GM21723 (cell line): ENCODE results near the gene EPB41.
"Not testable (repeated sequence)": the region's sequence is repeated elsewhere in the genome, so short reads cannot be mapped to it uniquely, and the experiment has no call there.

Experiments used
- ATAC-seq: cut with Tn5 transposase; IDR thresholded peaks from one replicate; pipeline ENCODE4 v1.9.1; 2021; ENCODE audit warnings: mild to moderate bottlenecking, moderate library complexity; ENCODE audit not compliant: unreplicated experiment

EPB41 gene

DNA sequence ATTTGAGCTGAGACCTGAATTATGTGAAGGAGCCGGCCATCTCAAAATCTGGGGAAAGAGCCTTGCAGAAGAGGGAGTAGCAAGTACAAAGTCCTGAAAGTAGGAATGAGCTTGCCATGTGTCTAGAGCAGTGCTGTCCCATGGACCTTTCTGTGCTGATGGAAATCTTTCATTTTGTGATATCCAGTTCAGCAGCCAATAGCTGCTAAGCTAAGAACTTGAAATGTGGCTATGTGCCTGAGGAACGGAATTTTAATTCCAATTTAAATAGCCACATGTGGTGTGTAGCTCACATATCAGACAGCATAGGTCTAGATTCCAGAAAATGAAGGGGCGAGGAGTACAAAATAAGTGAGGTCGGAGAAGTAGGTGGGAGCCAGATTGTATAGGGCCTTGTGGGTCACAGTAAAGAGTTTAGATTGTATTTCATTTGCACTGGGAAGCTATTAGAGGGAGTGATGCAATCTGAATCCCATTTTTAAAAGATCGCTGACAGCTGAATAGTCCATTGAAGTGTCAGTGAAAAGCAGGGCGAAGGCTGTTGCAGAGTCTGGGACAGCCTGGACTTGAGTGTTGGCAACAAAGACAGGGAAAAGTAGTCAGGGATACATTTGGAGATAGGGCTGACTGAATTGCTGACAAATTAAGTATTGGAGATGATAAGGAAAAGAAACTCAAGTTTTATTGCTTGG lies 129.1 kb downstream of the EPB41 start:
- no peak for ATAC-seq

DNA sequence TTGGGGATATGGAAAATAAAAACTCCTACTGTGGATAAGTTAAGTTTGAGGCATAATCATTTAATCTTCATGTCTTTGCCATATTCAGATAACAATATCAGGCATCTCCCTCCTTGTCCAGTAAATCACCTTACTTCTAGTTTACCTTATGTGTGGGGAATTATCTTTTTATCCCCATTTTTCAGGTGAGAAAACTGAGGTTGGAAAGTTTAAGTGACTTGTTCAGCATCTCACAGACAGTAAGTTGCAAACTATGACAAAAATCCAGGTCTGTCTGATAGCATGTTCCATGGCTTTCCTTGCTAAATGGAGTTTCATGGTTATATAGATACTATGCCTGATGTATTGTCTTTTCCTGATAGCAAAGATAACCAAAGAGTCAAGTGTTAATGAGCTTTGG lies 129.6 kb downstream of the EPB41 start:
- no peak for ATAC-seq

DNA sequence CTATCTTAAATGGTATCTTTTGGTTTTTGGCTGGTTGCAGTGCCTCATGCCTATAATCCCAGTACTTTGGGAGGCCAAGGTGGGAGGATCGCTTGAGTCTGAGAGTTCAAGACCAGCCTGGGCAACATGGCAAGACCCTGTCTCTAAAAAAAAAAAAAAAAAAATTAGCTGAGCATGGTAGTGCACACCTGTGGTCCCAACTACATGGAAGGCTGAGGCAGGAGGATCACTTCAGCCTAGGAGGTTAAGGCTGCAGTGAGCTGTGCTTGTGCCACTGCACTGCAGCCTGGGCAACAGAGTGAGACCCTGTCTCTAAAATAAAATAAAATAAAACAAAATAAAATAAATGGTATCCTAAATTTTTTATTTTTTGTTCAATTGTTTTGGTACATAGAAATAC lies 131.3 kb downstream of the EPB41 start:
- ATAC-seq, result not testable (repeated sequence)

DNA sequence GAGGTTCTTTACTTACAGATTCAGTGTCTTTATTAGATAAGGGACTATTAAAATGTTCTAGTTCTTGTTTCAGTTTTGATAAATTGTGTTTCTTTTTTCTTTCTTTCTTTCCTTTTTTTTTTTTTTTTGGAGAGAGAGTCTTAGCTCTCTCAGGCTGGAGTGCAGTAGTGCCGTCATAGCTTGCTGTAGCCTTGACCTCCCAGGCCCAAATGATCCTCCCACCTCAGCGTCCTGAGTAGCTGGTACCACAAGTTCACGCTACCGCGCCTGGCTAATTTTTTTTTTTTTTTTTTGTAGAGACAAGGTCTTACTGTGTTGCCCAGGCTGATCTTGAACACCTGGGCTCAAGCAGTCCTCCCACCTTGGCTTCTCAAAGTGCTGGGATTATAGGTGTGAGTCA lies 132.8 kb downstream of the EPB41 start:
- ATAC-seq, result no peak

DNA sequence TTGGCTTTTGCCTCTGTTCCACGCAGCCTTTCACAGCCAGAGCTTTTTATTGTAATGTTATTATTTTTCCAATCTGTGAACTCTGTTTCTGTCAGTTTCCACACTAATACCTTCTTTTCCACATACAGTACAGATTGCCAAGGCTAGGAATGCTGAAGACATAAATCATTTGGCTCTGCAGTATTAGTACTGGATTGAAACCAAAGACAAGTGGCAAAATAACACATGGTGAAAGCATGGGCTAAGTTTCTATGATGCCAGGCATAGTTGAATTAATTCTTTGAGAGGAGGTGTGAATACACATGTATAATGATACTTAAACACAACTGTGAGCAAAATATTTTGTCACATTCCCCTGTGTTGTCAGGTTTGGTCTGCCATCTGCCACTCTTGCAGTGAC lies 135.8 kb downstream of the EPB41 start:
- no peak for ATAC-seq

DNA sequence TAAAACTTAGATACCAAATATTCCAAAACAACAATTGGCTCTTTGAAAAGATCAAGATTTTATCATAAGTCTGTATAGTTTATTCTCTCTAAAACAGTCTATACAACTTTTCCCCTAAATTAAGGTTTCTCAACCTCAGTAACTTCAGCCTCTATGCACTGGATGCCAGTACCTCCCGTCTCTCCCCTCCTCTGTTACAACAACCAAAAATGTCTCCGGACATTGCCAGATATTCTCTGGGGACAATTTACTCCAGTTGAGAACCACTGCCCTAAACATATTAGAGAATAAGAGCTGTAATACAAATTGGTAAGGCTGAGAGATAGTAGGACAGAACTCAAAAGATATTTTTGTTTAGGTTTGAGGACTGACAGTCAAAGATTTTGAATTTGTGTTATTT lies 137.7 kb downstream of the EPB41 start:
- no peak for ATAC-seq

DNA sequence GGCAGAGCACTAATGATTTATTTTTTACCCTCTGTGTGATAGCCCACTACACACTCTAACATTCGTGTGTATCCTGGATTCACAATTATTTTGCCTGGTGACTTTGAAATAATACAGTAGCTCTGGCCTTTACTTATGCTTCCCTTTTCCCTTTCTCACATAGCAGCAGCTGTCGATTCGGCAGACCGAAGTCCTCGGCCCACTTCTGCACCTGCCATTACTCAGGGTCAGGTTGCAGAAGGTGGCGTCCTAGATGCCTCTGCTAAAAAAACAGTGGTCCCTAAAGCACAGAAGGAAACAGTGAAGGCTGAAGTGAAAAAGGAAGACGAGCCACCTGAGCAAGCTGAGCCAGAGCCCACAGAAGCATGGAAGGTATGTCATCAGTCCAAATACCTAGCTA lies 138.6 kb downstream of the EPB41 start:
- ATAC-seq, result no peak

DNA sequence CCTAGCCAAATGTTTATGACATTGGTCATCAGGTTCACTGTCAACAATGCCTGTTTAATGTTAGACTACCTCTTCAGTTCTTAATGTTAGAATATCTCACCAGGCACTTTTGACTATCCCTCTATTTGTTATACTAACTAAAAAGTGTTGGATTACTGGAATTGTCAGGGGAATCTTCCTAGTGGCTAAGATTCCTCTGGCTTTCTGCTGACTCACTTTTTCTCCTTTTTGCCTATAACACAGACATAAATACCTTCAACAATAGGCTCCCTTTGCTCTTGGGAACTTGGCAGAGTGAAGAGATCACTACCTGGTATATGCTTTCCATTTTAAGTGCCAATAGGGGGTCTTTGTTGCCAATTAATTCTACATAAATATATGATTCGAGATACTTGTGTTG lies 140.8 kb downstream of the EPB41 start:
- ATAC-seq, result no peak

DNA sequence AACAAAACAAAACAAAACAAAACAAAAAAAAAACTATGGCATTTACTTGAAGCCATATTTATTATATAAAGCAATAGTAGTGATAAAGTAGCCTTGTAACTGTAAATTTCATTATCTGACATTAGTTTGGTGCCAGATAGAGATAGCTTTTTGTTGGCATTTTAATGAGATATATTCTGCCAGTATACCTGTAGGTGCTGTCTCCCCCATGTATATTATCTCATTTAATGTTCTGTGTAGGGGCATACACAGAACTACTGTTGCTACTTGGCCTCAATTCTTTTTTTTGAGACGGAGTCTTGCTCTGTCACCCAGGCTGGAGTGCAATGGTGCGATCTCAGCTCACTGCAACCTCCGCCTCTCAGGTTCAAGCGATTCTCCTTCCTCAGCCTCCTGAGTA lies 141.9 kb downstream of the EPB41 start:
- ATAC-seq, result no peak

DNA sequence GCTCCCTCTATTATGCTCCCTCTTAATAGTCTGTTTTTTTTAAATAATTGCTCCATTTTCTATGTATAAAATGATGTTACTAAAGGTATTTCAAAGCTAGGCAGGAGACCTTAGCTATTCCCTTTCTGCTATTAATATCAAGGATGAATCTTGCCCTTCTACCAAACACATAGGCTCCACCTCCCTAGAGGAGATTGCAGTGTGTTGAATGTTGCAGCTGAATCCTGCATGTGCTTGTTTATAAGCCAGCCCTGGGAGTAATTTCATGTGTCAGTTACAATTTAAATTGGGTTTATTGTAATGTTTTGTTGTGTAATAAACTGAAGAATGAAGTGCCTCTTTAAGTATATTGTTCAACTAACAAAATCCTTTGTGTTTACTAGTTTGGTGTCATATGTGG lies 143.3 kb downstream of the EPB41 start:
- no peak for ATAC-seq

DNA sequence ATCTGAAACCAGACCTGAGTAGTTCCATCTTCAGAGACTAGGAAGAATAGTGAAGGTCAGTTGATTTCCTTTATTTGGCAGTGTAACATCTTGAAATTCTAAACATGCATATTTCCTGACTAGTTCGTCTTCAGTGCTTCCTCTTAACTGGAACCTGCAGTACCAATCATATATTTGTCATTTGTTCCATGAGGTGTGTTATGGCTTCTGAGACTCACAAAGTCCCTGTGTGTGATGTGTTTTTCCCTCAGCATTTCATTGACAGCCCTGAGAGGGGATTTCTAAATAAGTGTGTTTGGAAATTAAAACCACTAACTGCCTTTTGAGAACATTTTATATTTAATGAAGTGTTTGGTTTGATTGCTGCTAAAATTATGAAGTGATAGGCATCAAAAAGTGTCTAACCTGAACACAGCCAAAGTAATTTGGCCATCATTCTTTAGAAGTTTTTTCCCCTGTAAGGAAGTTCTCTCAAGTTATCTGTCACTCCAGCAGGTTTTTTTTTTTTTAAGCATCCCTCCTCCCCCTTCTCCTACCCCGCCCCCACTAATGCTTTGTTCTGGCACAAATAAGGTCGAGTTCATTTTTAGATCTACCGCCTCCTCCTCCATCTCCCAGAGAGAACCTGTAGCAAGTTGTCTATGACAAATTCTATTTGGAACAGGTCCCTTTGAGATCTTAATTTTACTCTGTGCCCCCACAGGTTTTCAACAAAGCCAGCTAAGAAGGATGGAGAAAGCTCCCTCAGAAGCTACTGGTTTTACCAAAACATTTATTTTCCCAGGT lies 148.0 kb downstream of the EPB41 start:
- no peak for ATAC-seq

DNA sequence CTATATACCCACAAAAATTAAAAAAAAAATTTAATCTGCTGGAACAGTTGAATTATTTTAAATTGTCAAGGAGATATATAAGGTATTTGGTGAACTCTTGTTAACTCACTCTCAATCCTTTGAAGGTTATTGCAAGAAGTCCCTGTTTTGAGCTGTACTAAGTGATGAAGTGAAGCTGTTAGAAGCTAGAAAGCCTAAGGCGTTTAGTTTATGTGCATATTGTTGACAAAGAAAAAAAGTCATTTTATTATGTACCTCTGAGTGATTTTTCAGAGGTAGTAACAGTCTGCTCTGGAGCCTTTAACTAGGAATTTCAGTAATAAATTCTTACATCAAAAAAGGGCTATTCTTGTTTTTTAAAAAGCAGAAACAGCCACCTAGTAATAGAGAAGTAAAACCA lies 149.7 kb downstream of the EPB41 start:
- no peak for ATAC-seq

DNA sequence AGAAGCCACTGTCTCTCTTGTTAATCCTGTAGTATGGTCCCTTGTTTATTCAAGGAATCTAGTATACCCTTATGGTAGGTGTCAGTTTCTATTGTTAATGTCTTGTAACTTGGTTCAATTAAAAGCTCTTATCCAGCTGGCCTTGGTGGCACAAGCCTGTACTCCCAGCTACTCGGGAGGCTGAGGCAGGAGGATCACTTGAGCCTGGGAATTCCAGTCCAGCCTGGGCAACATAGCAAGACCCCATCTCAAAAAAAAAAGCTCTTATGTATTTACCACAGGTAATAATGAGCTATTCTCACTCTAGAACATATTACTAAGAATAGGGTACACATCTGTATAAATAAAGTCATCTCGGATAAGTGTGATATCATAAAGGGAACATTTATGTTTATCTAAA lies 162.8 kb downstream of the EPB41 start:
- no peak for ATAC-seq

DNA sequence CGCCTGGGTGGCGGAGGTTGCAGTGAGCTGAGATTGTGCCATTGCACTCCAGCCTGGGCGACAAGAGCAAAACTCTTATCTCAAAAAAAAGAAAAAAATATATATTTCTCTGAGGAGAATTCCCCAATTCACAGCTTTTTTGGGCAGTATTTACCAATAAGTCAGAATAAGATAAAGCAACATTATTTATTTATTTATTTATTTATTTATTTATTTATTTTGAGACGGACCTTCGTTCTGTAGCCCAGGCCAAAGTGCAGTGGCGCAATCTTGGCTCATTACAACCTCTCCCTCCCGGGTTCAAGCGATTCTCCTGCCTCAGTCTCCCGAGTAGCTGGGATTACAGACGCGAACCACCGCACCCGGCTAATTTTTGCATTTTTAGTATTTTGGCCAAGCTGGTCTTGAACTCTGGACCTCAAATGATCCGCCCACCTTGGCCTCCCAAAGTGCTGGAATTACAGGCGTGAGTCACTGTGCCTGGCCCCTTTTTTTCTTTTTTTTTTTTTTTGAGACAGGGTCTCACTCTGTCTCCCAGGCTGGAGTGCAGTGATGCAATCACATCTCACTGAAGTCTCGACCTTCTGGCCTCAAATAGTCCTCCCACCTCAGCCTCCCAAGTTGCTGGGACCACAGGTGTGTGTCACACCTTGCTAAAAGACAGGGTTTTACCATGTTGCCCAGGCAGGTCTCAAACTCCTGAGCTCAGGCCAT lies 165.7 kb downstream of the EPB41 start:
- ATAC-seq, result not testable (repeated sequence)

DNA sequence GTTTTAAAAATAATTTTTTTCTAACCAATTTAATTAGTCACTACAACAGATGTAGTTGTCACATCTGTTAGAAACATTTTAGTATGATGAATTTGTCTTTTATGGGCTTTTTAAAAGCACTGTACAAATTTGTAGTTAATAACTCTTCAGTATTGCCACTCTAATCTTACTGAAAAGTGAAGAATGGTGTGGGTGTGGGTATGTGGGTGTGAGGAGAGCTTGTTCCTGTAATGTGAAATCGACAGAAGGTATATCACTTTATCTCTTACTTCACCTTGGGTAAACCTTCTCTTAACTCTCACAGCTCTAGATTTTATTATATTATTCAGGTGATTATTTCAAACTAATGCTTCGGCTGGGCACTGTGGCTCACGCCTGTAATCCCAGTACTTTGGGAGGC lies 166.8 kb downstream of the EPB41 start:
- ATAC-seq, result no peak

DNA sequence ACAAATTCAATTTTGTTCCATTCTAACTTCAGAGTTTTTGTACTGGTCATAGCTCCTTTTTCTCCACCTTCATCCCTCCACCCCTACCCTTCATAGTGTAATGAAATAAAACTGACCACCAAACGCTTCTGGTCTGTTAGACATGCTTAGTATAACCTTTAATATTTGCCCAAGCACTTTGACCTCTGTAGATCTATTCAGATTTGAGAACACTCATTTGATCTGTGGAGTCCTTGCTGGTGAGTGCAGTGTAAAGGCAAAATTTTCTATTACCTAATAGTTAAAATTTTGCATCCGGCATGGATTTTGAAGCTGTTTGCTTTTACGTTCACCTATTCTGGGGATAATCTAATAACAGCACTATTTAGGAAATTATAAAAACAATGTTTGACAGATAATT lies 168.2 kb downstream of the EPB41 start:
- ATAC-seq, result no peak

DNA sequence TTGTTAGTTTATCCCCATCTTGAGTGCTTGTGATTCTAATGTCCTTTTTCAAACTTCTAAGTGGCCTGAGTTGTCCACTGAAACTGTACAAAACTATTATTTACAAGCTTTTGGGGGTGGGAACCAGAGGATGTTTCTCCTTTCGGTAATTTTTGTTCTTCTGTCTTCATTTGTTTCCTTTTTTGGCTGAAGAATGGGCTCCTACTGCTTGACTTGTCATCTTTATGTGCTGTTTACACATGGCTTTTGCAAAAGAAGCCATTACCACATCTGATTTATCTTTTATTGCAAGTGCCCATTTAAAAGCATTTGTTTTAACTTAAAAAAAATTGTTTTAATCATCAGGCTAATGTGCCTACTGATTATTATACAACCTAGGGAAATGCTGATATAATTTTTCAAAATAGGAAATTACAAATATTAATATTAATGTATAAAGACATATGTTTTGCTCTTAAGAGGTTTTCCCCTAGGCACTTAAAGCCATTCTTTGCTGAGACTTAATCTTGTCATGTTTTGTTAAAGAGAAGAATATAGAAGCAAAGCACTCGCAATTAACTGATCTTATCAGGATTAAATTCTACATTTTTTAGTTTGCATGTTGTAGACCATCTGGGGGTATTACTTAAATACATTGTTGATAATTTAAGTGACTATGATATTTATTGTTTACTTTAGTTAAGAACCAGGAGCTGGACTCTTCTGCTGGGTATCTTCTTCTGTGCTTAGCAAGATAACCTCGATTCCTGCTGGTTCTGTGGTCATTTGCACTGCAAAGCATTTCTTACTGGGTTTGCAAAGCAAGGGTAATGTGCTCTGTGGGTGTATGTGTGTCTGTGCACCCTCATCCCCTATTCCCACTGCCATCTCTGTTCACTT lies 169.2 kb downstream of the EPB41 start:
- no peak for ATAC-seq

DNA sequence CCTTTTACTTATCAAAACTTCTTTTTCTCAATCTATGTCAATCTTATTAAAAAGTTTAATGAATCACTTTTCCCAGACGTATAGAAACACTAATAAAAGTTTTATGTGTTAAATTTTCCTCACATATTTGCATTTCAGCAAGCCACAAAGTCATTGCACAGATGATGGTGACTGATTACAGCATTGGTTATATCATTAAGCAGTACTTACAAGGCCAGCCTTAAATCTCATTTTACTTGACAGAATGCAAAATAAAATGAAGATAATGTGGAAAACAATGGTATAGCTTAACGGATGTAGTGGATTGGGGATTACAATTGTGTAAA lies 169.8 kb downstream of the EPB41 start:
- no peak for ATAC-seq

DNA sequence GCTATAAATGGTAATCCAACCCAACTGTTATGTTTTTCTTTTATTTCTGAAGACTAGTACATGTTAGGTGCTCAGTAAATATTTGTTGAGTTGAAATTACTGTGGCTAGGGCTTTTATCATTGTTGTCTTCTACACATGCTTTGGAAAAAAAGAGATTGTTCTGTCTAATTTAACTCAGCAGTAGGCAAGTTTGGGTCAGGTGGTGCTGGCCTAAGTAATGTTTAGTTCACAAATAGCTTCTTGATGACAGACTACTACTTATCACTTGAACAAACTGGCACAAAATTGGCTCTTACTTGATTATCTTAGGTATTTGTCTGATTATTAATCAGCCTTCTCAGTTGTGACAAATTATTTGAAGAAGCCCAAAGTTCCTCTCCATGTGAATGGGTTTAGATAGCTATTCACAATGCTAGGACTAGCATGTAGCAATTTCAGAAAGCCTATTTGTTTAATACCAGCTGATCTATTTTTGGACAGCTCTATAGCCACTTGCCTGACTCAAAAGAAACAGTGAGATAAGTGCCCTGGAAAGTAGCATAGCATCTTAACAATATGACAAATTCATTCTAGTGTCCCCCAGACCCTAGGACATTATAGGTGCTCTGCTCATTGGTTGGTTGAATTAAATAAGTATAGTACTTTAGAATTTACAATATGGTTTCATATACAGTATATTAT lies 176.7 kb downstream of the EPB41 start:
- ATAC-seq, result no peak

DNA sequence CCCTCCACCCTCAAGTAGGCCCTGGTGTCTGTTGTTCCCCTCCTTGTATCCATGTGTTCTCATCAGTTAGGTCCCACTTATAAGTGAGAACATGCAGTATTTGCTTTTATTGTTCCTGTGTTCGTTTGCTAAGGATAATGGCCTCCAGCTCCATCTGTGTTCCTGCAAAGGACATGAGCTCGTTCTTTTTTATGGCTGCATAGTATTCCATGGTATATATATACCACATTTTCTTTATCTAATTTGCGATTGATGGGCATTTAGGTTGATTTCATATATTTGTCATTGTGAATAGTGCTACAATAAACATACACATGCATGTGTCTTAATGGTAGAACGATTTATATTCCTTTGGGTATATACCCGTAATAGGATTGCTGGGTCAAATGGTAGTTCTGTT lies 178.3 kb downstream of the EPB41 start:
- not testable (repeated sequence) for ATAC-seq

DNA sequence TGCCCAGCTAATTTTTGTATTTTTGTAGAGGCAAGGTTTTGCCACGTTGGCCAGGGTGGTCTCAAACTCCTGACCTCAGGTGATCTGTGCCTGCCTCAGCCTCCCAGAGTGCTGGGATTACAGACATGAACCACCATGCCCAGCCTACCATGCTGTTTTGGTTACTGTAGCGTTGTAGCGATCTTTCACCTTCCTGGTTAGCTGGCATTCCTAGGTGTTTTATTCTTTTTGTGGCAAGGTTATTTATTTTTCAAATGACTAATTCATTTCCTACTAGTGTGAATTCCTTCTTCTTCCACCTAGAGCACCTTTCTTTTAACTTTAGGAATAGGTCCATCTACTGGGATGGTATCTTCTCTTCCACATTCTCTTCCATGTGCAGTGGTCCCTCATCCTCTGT lies 180.1 kb downstream of the EPB41 start:
- ATAC-seq, result no peak
